ENCODE results near the gene ASTN2. TPM values are rescaled to one million over a fixed set of nuclear protein-coding genes. Genes with fewer than 3 reads are reported as not detected.

ASTN2 gene
- total and polyA plus RNA-seq, 9 of the 15 experiments (the other 6 are each of a cell fraction or from before 2014, with no cell fraction given) = 0.56 to 3.5 (median 1.9) TPM

DNA sequence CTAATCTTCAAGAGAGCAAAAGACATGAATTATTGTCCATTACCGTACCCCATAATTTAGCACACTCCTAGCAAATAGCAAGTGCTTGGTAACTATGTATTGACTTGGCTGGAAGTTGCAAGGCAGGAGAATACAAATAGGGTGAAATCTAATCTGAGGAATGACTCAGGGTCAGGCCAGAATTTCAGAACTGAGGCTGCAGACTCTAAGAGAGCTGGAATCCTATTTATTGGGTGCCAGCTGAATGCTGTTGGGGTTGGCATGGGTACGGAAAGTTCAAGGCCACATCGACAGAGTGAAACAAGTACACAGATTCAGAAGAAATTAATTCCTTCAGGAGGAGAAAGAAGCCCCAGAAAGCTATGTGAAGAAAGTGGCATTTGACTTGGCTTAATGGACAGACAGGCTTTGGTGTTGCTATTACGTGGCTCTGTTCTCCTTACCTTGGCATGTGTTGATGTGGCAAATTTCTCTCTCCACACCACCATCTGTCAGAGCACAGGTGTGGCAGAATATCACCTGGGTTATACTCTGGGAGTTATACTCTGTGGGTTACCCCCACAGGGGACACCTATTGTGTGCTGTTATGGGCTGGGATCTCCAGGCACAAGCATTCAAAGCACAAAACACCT, 20.9 kb upstream of the ASTN2 start:
- Histone ChIP-seq H3K4me3 (no peak overlapping the region), H3K79me2 (ENCODE audit: control insufficient read depth, insufficient read depth, low read length) (no peaks in the 10 kb centered on the region), H4K20me1 (replicated peaks; ENCODE audit: control insufficient read depth, insufficient read depth, low read length) (no peaks in the 10 kb centered on the region), H3K4me2 (ENCODE audit: insufficient read depth, low read length) (no peak overlapping the region), H3K9me1 (ENCODE audit: control insufficient read depth, insufficient read depth, low read length) (no peaks in the 10 kb centered on the region), H3K27ac (ENCODE audit: extremely low read depth, low read depth, low read length) (no peak overlapping the region), H3K4me1 (replicated peaks in 1 of 2; ENCODE audit: control insufficient read depth in 2 of 2, insufficient read depth in 2 of 2, low read length in 2 of 2) (no peaks in the 10 kb centered on the region), H3K36me3 (ENCODE audit: control insufficient read depth, insufficient read depth, low read length) (no peaks in the 10 kb centered on the region), H3K9ac (ENCODE audit: insufficient read depth in 1 of 2, low read depth in 2 of 2, low read length in 2 of 2) (no peak overlapping the region), H2AFZ (ENCODE audit: low read depth, low read length) (no peak overlapping the region), H3K27me3 (ENCODE audit: control insufficient read depth in 2 of 2, insufficient read depth in 2 of 2, low read length in 2 of 2) (no peaks in the 10 kb centered on the region), H3K9me3 (replicated peaks; ENCODE audit: control insufficient read depth, insufficient read depth, low read depth, low read length) (no peaks in the 10 kb centered on the region)
- BruUV-seq (replicated peaks) = no TSS peak
- TF ChIP-seq, protein P1, sequence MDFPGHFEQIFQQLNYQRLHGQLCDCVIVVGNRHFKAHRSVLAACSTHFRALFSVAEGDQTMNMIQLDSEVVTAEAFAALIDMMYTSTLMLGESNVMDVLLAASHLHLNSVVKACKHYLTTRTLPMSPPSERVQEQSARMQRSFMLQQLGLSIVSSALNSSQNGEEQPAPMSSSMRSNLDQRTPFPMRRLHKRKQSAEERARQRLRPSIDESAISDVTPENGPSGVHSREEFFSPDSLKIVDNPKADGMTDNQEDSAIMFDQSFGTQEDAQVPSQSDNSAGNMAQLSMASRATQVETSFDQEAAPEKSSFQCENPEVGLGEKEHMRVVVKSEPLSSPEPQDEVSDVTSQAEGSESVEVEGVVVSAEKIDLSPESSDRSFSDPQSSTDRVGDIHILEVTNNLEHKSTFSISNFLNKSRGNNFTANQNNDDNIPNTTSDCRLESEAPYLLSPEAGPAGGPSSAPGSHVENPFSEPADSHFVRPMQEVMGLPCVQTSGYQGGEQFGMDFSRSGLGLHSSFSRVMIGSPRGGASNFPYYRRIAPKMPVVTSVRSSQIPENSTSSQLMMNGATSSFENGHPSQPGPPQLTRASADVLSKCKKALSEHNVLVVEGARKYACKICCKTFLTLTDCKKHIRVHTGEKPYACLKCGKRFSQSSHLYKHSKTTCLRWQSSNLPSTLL (IDR thresholded peaks at IDR 0.05) = no peak
- TF ChIP-seq, protein P2, sequence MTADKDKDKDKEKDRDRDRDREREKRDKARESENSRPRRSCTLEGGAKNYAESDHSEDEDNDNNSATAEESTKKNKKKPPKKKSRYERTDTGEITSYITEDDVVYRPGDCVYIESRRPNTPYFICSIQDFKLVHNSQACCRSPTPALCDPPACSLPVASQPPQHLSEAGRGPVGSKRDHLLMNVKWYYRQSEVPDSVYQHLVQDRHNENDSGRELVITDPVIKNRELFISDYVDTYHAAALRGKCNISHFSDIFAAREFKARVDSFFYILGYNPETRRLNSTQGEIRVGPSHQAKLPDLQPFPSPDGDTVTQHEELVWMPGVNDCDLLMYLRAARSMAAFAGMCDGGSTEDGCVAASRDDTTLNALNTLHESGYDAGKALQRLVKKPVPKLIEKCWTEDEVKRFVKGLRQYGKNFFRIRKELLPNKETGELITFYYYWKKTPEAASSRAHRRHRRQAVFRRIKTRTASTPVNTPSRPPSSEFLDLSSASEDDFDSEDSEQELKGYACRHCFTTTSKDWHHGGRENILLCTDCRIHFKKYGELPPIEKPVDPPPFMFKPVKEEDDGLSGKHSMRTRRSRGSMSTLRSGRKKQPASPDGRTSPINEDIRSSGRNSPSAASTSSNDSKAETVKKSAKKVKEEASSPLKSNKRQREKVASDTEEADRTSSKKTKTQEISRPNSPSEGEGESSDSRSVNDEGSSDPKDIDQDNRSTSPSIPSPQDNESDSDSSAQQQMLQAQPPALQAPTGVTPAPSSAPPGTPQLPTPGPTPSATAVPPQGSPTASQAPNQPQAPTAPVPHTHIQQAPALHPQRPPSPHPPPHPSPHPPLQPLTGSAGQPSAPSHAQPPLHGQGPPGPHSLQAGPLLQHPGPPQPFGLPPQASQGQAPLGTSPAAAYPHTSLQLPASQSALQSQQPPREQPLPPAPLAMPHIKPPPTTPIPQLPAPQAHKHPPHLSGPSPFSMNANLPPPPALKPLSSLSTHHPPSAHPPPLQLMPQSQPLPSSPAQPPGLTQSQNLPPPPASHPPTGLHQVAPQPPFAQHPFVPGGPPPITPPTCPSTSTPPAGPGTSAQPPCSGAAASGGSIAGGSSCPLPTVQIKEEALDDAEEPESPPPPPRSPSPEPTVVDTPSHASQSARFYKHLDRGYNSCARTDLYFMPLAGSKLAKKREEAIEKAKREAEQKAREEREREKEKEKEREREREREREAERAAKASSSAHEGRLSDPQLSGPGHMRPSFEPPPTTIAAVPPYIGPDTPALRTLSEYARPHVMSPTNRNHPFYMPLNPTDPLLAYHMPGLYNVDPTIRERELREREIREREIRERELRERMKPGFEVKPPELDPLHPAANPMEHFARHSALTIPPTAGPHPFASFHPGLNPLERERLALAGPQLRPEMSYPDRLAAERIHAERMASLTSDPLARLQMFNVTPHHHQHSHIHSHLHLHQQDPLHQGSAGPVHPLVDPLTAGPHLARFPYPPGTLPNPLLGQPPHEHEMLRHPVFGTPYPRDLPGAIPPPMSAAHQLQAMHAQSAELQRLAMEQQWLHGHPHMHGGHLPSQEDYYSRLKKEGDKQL (CRISPR knock-in tag; IDR thresholded peaks at IDR 0.05; ENCODE audit: borderline replicate concordance) = no peak
- TF ChIP-seq YY1 (IDR thresholded peaks at IDR 0.05; ENCODE audit: borderline replicate concordance in 1 of 3, control insufficient read depth in 1 of 3, extremely low read depth in 1 of 3, insufficient read depth in 3 of 3, insufficient read length in 1 of 3, insufficient replicate concordance in 2 of 3, low read depth in 1 of 3, low read length in 2 of 3) (no peak), KLF1 (tag; IDR thresholded peaks at IDR 0.05) (no peak), ZNF780A (CRISPR knock-in tag; IDR thresholded peaks at IDR 0.05) (no peak)
- 0% methylated on average over 4 of the region's 4 CpGs for WGBS (ENCODE audit: insufficient coverage, low coverage, missing lambda C conversion rate)
- ChIA-PET CTCF (ENCODE audit: low intra/inter-chr PET ratio) (no interaction called here), POLR2A (interaction anchor here (1.1 kb wide), 1 partner anchor 93 kb away, joined by 5 read pairs; no protein-coding TSS in a partner anchor)
- no peak for FAIRE-seq
- intact Hi-C loops (cut with micrococcal nuclease) = no loop called here
- no peak for ATAC-seq
- in situ Hi-C loops (cut with MboI) = no loop called here
- no peak for DNase-seq (ENCODE audit: extremely low read depth in 1 of 4, low spot score in 3 of 4)

Measured in K562 (cell line).